ENCODE results near the gene TMEM123. TPM values are rescaled to one million over a fixed set of nuclear protein-coding genes. Genes with fewer than 3 reads are reported as not detected.

TMEM123 gene
- total RNA-seq, 1 experiment from 2014 or later, result 116 TPM

- Mint-ChIP-seq H3K36me3 (peaks cover 27% of the 10 kb centered on the region), H3K9me3 (no peaks in the 10 kb centered on the region), H3K4me3 (no peak overlapping the region), H3K27ac (no peak overlapping the region), H3K27me3 (ENCODE audit: low read depth) (no peaks in the 10 kb centered on the region), H3K4me1 (no peaks in the 10 kb centered on the region)
- ATAC-seq, result no peak
- no peak for DNase-seq (ENCODE audit: low spot score)
- ChIA-PET POLR2A (no interaction called here), CTCF (interaction anchor here (0.6 to 1.0 kb wide), 3 partner anchors 217 to 385 kb away, joined by 3 read pairs; partner anchors contain the start of gene MMP10)
- TF ChIP-seq MYBL2 (CRISPR knock-in tag; IDR thresholded peaks at IDR 0.05) (no peak), ZNF121 (CRISPR knock-in tag; IDR thresholded peaks at IDR 0.05) (peak; percentile 59; the same call in 1 of the 2 replicates), ELF4 (CRISPR knock-in tag; IDR thresholded peaks at IDR 0.05; ENCODE audit: low read depth) (no peak), USF1 (CRISPR knock-in tag; IDR thresholded peaks at IDR 0.05) (no peak), ZNF281 (CRISPR knock-in tag; IDR thresholded peaks at IDR 0.05) (no peak), SMAD4 (CRISPR knock-in tag; IDR thresholded peaks at IDR 0.05) (no peak), JAZF1 (CRISPR knock-in tag; IDR thresholded peaks at IDR 0.05) (no peak)
Measured at GRCh38 chr11:102395720-102396393, 56.7 kb downstream of the TMEM123 start.

- Mint-ChIP-seq H3K27ac (peak overlapping the region; percentile 37; the same call in 1 of the 2 replicates), H3K36me3 (peaks cover 20% of the 10 kb centered on the region), H3K4me3 (no peak overlapping the region), H3K9me3 (no peaks in the 10 kb centered on the region), H3K4me1 (peaks cover 2% of the 10 kb centered on the region; the same call in 1 of the 2 replicates), H3K27me3 (ENCODE audit: low read depth) (no peaks in the 10 kb centered on the region)
- ATAC-seq, result no peak
- DNase-seq (ENCODE audit: low spot score), result no peak
- CTCF ChIA-PET, result interaction anchor here (1.2 to 1.9 kb wide), 4 partner anchors 58 to 273 kb away, joined by 4 to 9 read pairs (median 5); no protein-coding TSS in a partner anchor
- TF ChIP-seq ZNF396 (CRISPR knock-in tag; IDR thresholded peaks at IDR 0.05; ENCODE audit: borderline replicate concordance), result no peak
- no peak for TF ChIP-seq ZNF425 (CRISPR knock-in tag; conservative IDR thresholded peaks at IDR 0.05)
- no peak for TF ChIP-seq ZNF263 (CRISPR knock-in tag; IDR thresholded peaks at IDR 0.05; ENCODE audit: low read depth)
- TF ChIP-seq MYBL2 (CRISPR knock-in tag; IDR thresholded peaks at IDR 0.05), result no peak
- no peak for TF ChIP-seq ATF6 (CRISPR knock-in tag; IDR thresholded peaks at IDR 0.05)
- TF ChIP-seq E2F5 (CRISPR knock-in tag; IDR thresholded peaks at IDR 0.05), result no peak
- TF ChIP-seq ESRRA (CRISPR knock-in tag; IDR thresholded peaks at IDR 0.05; ENCODE audit: borderline replicate concordance), result no peak
- TF ChIP-seq CBFB (CRISPR knock-in tag; IDR thresholded peaks at IDR 0.05; ENCODE audit: low read depth), result no peak
- no peak for TF ChIP-seq ATF2 (CRISPR knock-in tag; IDR thresholded peaks at IDR 0.05; ENCODE audit: borderline replicate concordance, low read depth)
- TF ChIP-seq GABPB1 (CRISPR knock-in tag; IDR thresholded peaks at IDR 0.05), result no peak
- no peak for TF ChIP-seq ATF1 (CRISPR knock-in tag; IDR thresholded peaks at IDR 0.05)
- TF ChIP-seq OVOL2 (CRISPR knock-in tag; IDR thresholded peaks at IDR 0.05; ENCODE audit: borderline replicate concordance), result no peak
- no peak for TF ChIP-seq JAZF1 (CRISPR knock-in tag; IDR thresholded peaks at IDR 0.05)
- POLR2A ChIA-PET, result no interaction called here
Measured at GRCh38 chr11:102393272-102393730, 59.3 kb downstream of the TMEM123 start.
